ENCODE results near the gene AACS.

DNA sequence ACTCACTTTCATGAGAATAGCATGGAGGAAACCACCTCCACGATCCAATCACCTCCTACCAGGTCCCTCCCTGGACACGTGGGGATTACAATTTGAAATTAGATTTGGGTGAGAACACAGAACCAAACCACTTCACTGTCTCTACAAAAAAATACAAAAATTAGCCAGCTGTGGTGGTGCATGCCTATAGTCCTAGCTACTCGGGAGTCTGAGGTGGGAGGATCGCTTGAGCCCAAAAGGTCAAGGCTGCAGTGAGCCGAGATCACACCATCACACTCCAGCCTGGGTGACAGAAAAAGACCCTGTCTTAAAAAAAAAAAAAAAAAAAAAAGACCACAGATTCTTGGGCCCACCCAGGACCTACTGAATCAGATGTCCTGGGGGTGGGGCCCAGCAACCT lies 43.5 kb upstream of the AACS start:
- TF ChIP-seq, protein P1, sequence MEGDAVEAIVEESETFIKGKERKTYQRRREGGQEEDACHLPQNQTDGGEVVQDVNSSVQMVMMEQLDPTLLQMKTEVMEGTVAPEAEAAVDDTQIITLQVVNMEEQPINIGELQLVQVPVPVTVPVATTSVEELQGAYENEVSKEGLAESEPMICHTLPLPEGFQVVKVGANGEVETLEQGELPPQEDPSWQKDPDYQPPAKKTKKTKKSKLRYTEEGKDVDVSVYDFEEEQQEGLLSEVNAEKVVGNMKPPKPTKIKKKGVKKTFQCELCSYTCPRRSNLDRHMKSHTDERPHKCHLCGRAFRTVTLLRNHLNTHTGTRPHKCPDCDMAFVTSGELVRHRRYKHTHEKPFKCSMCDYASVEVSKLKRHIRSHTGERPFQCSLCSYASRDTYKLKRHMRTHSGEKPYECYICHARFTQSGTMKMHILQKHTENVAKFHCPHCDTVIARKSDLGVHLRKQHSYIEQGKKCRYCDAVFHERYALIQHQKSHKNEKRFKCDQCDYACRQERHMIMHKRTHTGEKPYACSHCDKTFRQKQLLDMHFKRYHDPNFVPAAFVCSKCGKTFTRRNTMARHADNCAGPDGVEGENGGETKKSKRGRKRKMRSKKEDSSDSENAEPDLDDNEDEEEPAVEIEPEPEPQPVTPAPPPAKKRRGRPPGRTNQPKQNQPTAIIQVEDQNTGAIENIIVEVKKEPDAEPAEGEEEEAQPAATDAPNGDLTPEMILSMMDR (IDR thresholded peaks at IDR 0.05): no peak
- TF ChIP-seq POLR2A (IDR thresholded peaks at IDR 0.05): no peak
